ENCODE measurements around the gene NFE2L1. TPM values are rescaled to one million over a fixed set of nuclear protein-coding genes. Genes with fewer than 3 reads are reported as not detected.

The NFE2L1 gene
- polyA plus RNA-seq, 10 donors: 192 to 305 (median 259) TPM

DNA sequence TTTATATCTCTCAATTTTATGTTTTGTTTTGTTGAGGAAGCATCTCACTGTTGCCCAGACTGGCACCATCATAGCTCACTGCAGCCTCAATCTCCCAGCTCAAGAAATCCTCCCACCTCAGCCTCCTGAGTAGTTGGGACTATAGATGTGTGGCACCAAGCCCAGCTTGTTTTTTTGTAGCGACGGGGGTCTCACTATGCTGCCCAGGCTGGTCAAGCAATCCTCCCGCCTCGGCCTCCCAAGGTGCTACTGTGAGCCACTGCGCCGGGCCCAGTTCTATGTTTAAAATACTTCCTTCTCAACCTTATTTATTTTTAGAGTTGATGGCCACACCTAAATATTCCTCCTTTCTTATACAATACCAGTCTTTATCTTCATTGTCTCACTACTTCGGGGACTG lies 1.9 kb upstream of the NFE2L1 start:
- no peak for DNase-seq

DNA sequence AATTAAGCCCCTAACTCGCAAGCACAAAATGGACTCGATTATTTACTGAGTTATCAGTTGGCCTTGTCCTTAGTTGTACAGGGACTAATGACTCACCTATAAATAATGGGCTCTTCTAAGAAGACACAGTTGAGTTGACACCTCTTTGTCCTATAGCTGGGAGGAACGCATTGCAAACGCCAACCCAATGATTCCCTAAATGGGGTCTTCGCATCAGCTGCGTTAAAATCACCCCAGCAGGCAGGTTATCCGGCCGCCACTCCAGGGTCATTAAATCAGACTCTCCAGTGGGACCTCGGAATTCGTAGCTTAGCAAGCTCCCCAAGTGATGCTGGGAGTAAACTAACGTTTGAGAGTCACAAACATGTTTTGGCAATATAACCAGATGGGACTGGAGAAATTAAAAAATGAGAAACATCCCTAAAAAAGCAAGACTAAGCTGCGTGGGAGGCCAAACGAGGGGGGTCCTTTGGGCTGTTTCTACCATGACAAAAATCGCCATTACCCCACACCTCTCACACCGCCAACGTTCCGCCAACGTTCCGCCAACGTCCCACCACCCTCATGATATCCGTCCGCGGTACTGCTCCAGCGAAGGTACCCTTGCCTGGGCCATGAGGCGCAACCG lies 932 bp upstream of the NFE2L1 start:
- no peak for DNase-seq

DNA sequence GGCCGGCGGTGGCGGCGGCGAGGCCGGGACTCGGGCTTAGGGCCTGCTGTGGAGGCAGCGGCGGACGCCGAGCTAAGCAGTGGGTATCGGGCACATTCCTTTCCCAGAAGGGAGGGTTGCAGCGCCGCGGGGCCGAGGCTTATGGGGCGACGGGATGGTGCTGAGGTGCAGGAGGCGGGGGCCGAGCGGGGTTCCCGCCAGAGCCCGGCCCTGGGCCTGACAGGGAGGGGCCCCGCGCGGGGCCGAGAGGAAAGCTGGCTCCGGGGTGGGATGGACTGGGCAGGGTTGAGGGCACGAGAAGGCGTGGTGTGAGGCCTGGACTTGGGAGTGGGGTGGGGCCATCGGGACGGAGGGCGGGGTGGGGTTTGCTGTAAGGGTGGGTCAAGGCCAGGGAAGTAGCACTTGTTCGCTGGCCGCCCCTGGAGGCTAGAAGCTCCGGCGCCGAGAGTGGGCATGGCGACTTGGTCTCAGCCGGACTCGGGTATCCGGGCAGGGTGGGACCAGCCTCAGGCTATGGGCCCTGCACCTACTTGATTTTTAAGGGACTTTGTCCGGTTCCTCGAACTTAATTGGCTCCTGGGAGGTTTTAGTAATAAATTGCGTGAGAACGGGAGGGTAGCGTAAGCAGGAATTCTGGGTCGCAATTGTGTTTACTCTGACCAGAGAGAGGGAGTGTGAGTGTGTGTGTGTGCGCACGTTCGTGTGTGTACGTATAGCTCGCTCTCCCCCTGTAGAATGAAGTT lies 396 bp downstream of the NFE2L1 start:
- peak in 2 of 3 donors; percentile 81 to 85 for DNase-seq

DNA sequence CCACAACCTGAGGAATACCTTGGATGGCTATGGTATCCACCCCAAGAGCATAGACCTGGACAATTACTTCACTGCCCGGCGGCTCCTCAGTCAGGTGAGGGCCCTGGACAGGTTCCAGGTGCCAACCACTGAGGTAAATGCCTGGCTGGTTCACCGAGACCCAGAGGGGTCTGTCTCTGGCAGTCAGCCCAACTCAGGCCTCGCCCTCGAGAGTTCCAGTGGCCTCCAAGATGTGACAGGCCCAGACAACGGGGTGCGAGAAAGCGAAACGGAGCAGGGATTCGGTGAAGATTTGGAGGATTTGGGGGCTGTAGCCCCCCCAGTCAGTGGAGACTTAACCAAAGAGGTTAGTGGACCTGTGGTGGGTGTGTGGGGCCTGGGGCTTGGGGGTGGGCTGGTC lies 3.1 kb downstream of the NFE2L1 start:
- DNase-seq: no peak

- DNase-seq: peak; percentile 85 to 92 (median 85)
Measured at GRCh38 chr17:48051706-48052486, 3.7 kb downstream of the NFE2L1 start.

GRCh38 chr17:48052956-48053757 lies 5.0 kb downstream of the NFE2L1 start:
- DNase-seq: peak; percentile 61 to 79 (median 75)

DNA sequence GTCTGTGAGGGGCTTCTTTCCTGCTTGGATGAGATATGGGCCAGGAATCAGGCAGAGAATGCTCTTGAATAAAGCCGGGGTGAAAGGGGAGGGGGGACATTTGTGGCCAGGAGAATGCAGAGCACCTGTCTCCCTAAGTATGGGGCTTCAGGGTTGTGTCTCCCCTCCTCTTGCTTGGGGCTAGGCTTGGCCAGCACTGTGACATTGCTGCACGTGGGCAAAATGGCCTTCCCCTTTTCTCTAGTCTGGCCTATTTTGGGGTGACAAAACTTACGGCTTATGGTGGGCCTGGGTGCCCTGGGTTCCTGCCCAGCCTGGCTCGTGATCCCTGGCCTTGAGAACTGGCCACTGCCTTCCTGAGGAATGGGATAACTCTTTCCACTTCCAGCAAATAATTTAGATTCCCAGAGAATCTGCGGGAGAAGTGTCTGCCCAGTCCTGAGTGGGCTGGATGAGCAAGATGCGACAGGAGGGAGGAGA lies 5.6 kb downstream of the NFE2L1 start:
- DNase-seq: no peak

- DNase-seq: peak; percentile 66 to 80 (median 71)
Measured at GRCh38 chr17:48054238-48055185, 6.4 kb downstream of the NFE2L1 start.

- DNase-seq: peak in 1 of 3 donors; percentile 71
Measured at GRCh38 chr17:48055531-48056245, 7.5 kb downstream of the NFE2L1 start.

GRCh38 chr17:48056246-48056745 lies 8.1 kb downstream of the NFE2L1 start:
- no peak for DNase-seq

GRCh38 chr17:48056879-48057278 lies 8.7 kb downstream of the NFE2L1 start:
- no peak for DNase-seq

GRCh38 chr17:48057626-48058025 lies 9.5 kb downstream of the NFE2L1 start:
- no peak for DNase-seq

- no peak for DNase-seq
Measured at GRCh38 chr17:48058393-48059124, 10.4 kb downstream of the NFE2L1 start.

DNA sequence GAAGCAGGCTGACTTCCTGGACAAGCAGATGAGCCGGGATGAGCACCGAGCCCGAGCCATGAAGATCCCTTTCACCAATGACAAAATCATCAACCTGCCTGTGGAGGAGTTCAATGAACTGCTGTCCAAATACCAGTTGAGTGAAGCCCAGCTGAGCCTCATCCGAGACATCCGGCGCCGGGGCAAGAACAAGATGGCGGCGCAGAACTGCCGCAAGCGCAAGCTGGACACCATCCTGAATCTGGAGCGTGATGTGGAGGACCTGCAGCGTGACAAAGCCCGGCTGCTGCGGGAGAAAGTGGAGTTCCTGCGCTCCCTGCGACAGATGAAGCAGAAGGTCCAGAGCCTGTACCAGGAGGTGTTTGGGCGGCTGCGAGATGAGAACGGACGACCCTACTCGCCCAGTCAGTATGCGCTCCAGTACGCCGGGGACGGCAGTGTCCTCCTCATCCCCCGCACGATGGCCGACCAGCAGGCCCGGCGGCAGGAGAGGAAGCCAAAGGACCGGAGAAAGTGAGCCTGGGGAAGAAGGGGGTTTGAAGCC lies 11.0 kb downstream of the NFE2L1 start:
- no peak for DNase-seq

DNA sequence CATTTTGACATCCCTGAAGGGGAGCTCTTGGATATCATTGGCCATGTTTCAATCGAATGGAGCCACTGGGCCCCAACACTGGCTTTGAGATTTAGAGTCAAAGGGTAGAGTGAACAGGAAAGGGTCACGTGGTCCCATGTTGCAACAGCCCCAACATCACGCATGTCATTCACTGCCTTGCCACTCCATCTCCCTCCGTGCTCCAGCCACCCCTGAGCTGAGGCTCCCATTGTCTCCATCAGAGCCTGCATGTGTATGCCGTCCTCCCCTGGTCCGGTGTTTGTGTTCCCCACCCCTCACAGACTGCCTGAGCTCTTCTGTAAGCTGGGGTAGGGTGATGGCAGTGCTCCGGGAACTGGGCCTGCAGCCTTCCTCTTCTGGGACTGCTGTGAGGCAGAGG lies 12.1 kb downstream of the NFE2L1 start:
- DNase-seq: no peak

GRCh38 chr17:48062273-48062672 lies 14.1 kb downstream of the NFE2L1 start:
- no peak for DNase-seq

DNA sequence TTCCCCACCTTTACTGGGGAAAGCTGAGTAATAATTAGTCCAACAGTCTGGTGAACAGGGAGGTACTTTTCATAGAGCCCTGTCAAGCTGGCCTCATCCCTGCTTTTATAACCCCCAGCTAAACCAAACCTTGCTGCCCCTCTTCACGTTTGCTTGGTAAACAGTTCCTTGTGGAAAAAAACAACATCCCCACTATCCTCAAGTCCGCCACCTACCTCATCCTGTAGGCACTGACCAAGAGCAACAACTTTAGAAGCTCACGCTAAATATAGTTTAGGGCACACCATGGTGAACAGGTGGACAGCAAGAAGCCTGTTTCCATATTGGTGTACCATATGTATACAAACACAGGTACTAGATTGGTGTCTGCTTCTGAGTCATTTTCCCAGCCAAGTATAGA lies 16.5 kb downstream of the NFE2L1 start:
- no peak for DNase-seq

DNA sequence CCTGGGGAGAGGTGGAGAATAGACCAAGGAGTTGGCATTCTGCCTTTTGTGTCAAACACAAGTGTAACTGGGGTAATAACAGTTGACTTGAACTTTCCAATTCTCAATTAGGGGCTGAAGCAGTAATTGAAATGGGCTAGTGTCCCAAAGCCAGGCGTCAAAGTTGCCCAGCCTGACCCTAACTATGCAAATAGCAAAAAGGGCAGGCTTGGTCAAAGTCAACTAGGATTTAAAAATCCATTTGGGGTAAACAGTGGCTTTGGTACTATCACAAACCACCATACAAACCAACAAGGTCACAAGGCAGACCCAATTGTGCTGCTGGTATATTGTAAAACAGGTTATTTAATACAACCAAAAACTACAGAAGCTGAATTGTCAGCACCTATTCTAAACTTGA lies 18.0 kb downstream of the NFE2L1 start:
- no peak for DNase-seq

DNA sequence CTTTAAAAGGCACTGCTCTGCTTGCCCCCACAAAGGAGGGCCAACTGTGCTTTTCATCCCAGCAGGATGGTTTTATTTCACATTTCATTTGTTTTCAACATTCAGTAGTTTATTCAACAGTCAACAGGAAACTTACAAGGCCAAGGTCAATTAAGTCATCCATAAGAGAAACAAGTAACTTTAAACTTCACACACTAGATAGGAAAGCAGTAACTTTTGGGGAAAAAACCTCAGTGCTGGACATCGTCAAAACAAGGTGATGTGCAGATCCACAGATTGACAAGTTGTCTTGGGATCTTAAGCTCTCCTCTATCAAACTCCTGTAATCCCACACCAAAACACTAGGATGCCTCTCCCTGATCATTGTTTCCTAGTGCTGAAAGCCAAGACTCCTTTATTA lies 18.5 kb downstream of the NFE2L1 start:
- no peak for DNase-seq
